GM23248 (cell line): ENCODE data around the gene CTPS2. TPM values are rescaled to one million over a fixed set of nuclear protein-coding genes. Genes with fewer than 3 reads are reported as not detected.

Source experiments
- DNase-seq: peaks from one replicate; pipeline ENCODE4 v3.0.0-alpha.2; 2015
- H2AFZ ChIP-seq: fragments of 200-600 bp; sonication (generic); 2 replicates; pipeline ENCODE4 v1.6.1; 2016; ENCODE audit warnings: antibody characterized with exemption
- H3F3A ChIP-seq: fragments of 200-600 bp; sonication (generic); 2 replicates; pipeline ENCODE4 v1.6.1; 2016; ENCODE audit warnings: mild to moderate bottlenecking, antibody characterized with exemption, mixed run types; ENCODE audit not compliant: insufficient read depth
- H3K27ac ChIP-seq: fragments of 200-600 bp; sonication (generic); 2 replicates; pipeline ENCODE4 v1.5.1; 2016; ENCODE audit warnings: mild to moderate bottlenecking
- H3K27me3 ChIP-seq: fragments of 200-600 bp; sonication (generic); replicated peaks from 2 replicates; pipeline ENCODE4 v1.6.1; 2016; ENCODE audit warnings: mild to moderate bottlenecking; ENCODE audit not compliant: insufficient read depth
- H3K36me3 ChIP-seq: fragments of 200-600 bp; sonication (generic); 2 replicates; pipeline ENCODE4 v1.6.1; 2016; ENCODE audit warnings: low read depth, mild to moderate bottlenecking
- H3K4me1 ChIP-seq: fragments of 200-600 bp; sonication (generic); 2 replicates; pipeline ENCODE4 v1.6.1; 2016; ENCODE audit warnings: mild to moderate bottlenecking; ENCODE audit not compliant: insufficient read depth
- H3K4me2 ChIP-seq: fragments of 200-600 bp; sonication (generic); one replicate; pipeline ENCODE4 v1.6.1; 2016; ENCODE audit warnings: mild to moderate bottlenecking; ENCODE audit not compliant: unreplicated experiment
- H3K4me3 ChIP-seq: fragments of 200-600 bp; sonication (generic); 2 replicates; pipeline ENCODE4 v1.5.1; 2016; ENCODE audit warnings: mild to moderate bottlenecking
- H3K79me2 ChIP-seq: fragments of 200-600 bp; sonication (generic); 2 replicates; pipeline ENCODE4 v1.6.1; 2016; ENCODE audit warnings: mild to moderate bottlenecking; ENCODE audit not compliant: insufficient read depth
- H3K9ac ChIP-seq: fragments of 200-600 bp; sonication (generic); 2 replicates; pipeline ENCODE4 v1.6.1; 2016; ENCODE audit warnings: mild to moderate bottlenecking
- H3K9me2 ChIP-seq: fragments of 200-600 bp; sonication (generic); 2 replicates; pipeline ENCODE4 v1.6.1; 2016; ENCODE audit warnings: mixed run types, mild to moderate bottlenecking, moderate library complexity; ENCODE audit not compliant: insufficient read depth
- H3K9me3 ChIP-seq: fragments of 200-600 bp; sonication (generic); one replicate; pipeline ENCODE4 v1.6.1; 2017; ENCODE audit warnings: low read depth
- H4K20me1 ChIP-seq: fragments of 200-600 bp; sonication (generic); 2 replicates; pipeline ENCODE4 v1.6.0; 2016; ENCODE audit not compliant: insufficient read depth
- EZH2 ChIP-seq: fragments of 200-600 bp; sonication (generic); IDR thresholded peaks from 2 replicates; pipeline ENCODE4 v1.6.1; 2018; ENCODE audit warnings: antibody characterized with exemption, mild to moderate bottlenecking; ENCODE audit not compliant: insufficient read depth, poor library complexity, severe bottlenecking
- EZH2phosphoT487 ChIP-seq: fragments of 200-600 bp; sonication (generic); IDR thresholded peaks from 2 replicates; pipeline ENCODE4 v1.6.1; 2018; ENCODE audit warnings: antibody characterized with exemption, moderate library complexity, mild to moderate bottlenecking, low read depth; ENCODE audit not compliant: insufficient read depth
- WGBS, 2 experiments: methylation state at CpG; one replicate each; pipeline ENCODE4 v1.1.6; 2015 to 2017; ENCODE audit warnings: low lambda C conversion rate in 2 of 2, low coverage in 1 of 2; ENCODE audit errors: missing lambda C conversion rate in 2 of 2; 5-methylcytosine and 5-hydroxymethylcytosine counted together
- in situ Hi-C: fragments of 300-500 bp; cut with MboI; formaldehyde crosslinking; loops from 2 replicates; pipeline ENCODE4 v1.15.0; 2020
- polyA plus RNA-seq: library from polyadenylated mRNA; unstranded; fragments of >200 nt; fragmentation: Nextera tagmentation; extraction: Ambion mirVana; gene quantifications from 2 replicates; pipeline ENCODE4 v1.2.1, GENCODE V29; 2016
- total RNA-seq: library from RNA; depleted of rRNA; stranded (reverse); fragments of >200 nt; shearing (Covaris generic); gene quantifications from 2 replicates; pipeline ENCODE4 v1.2.3, GENCODE V29; 2014

Gene CTPS2
- total and polyA plus RNA-seq, 2 experiments from 2014 or later = 4.4 to 5.8 TPM

DNA sequence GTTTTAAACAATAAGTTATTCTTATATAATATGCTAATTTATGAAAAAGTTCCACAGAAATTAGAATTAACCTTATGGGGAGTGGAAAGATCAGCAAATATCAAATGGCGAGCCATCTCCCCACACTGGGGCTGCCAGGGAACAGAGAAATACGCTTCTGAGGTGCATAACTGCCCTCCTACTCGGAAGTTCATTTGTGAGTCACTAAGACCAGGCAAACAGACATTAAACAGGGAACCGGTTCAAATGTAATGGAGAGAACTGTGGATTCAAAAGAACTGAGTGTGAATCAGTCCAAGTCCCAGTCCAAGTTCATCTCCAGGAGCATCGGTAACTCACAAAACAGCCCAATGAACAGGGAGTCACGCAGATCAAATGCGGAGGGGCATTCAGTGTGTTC lies 73.9 kb downstream of the CTPS2 start:
- DNase-seq = no peak
- H3F3A ChIP-seq = peaks cover 14% of the 10 kb centered on the region

DNA sequence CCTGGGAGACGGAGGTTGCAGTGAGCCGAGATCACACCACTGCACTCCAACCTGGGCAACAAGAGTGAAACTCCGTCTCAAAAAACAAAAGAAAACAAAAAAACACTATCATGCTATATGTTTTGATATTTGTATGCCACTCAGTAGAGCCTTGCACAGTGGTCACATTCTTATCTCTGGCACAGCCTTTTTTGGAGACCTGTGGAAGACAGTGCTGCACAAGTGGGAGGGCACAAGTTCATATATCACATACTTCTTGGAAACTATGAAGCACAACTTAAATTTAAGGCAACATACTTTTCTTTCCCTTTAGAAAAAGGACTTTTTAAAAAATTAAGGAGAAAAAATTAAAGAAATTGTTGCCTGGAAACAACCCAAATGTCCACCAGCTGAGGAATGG lies 76.9 kb downstream of the CTPS2 start:
- 100% methylated on average over 3 of the region's 3 CpGs for WGBS, 2 experiments
- H3K9me2 ChIP-seq = no peaks in the 10 kb centered on the region
- no peaks in the 10 kb centered on the region for H3K36me3 ChIP-seq
- H4K20me1 ChIP-seq = no peaks in the 10 kb centered on the region
- in situ Hi-C loops = no loop called here
- H3K4me3 ChIP-seq = no peak overlapping the region
- peaks cover 10% of the 10 kb centered on the region; the same call in 1 of the 2 replicates for H3K4me1 ChIP-seq
- no peak overlapping the region for H2AFZ ChIP-seq
- H3K79me2 ChIP-seq = no peaks in the 10 kb centered on the region
- no peaks in the 10 kb centered on the region for H3K27me3 ChIP-seq
- DNase-seq = no peak
- no peak overlapping the region for H3K4me2 ChIP-seq
- H3K9me3 ChIP-seq = no peaks in the 10 kb centered on the region
- TF ChIP-seq EZH2phosphoT487 (no peak), EZH2 (no peak)
- no peak overlapping the region for H3K9ac ChIP-seq
- no peaks in the 10 kb centered on the region for H3F3A ChIP-seq
- no peak overlapping the region for H3K27ac ChIP-seq

More for the DNA sequence above, 73.9 kb downstream of the CTPS2 start:
- Histone ChIP-seq H3K4me2 (no peak overlapping the region), H3K9me3 (no peaks in the 10 kb centered on the region), H3K79me2 (no peaks in the 10 kb centered on the region), H3K27ac (no peak overlapping the region), H3K27me3 (no peaks in the 10 kb centered on the region), H3K9me2 (no peaks in the 10 kb centered on the region), H3K4me1 (peaks cover 25% of the 10 kb centered on the region), H3K36me3 (no peaks in the 10 kb centered on the region), H3K4me3 (no peak overlapping the region), H4K20me1 (no peaks in the 10 kb centered on the region), H3K9ac (no peak overlapping the region), H2AFZ (no peak overlapping the region)
- in situ Hi-C loops = no loop called here
- TF ChIP-seq EZH2 (no peak), EZH2phosphoT487 (no peak)
- 95% methylated on average over 7 of the region's 7 CpGs for WGBS, 2 experiments

DNA sequence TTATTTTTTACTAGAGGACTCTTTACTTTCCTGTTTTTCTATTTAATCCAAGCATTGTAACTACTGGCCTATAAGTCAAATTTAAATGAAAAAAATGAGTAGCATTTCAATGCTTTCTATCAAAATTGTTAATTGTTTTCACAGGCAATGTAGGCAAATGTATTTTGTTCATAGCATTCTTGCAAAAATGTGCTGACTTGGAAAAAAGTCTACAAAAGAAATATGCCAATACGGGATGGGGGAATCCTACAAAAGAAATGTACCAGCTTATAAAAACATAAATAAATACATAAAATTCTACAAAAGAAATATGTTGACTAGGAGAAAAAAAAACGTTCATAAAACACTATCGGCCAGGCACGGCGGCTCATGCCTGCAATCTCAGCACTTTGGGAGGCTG lies 77.4 kb downstream of the CTPS2 start:
- H4K20me1 ChIP-seq = no peaks in the 10 kb centered on the region
- H3F3A ChIP-seq = no peaks in the 10 kb centered on the region
- no peak overlapping the region for H3K4me2 ChIP-seq
- H3K79me2 ChIP-seq = no peaks in the 10 kb centered on the region
- no peak overlapping the region for H2AFZ ChIP-seq
- H3K4me3 ChIP-seq = no peak overlapping the region
- no peaks in the 10 kb centered on the region for H3K9me2 ChIP-seq
- no peak overlapping the region for H3K27ac ChIP-seq
- DNase-seq = no peak
- no peaks in the 10 kb centered on the region for H3K27me3 ChIP-seq
- no peaks in the 10 kb centered on the region for H3K36me3 ChIP-seq
- 85 to 87% methylated on average over 5 of the region's 5 CpGs for WGBS, 2 experiments
- in situ Hi-C loops = no loop called here
- no peak for TF ChIP-seq EZH2
- no peak for TF ChIP-seq EZH2phosphoT487
- H3K4me1 ChIP-seq = peaks cover 10% of the 10 kb centered on the region; the same call in 1 of the 2 replicates
- H3K9me3 ChIP-seq = no peaks in the 10 kb centered on the region
- no peak overlapping the region for H3K9ac ChIP-seq

DNA sequence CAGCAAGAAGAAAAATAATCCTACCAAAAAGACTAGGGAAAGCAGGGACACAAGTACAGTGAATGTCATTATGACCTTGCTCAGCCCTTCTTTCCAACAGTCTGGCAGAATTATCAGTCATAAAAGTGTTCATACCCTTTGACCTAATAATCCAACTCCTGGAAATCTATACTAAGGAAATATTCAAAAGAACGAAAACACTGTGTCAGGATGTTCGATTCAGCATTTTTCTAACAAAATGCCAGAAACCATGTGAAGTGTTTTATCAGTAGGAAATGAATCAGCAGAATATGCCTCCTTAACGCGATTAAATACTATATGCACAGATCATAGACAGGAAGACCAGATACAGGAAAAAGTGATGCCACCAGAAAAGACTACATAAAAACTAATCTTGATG lies 78.7 kb downstream of the CTPS2 start:
- H3K36me3 ChIP-seq = no peaks in the 10 kb centered on the region
- H3K4me3 ChIP-seq = no peak overlapping the region
- H3K79me2 ChIP-seq = no peaks in the 10 kb centered on the region
- H3K27me3 ChIP-seq = no peaks in the 10 kb centered on the region
- peaks cover 10% of the 10 kb centered on the region for H3K4me1 ChIP-seq
- peak overlapping the region; percentile 53 for H3K4me2 ChIP-seq
- H3K9me3 ChIP-seq = no peaks in the 10 kb centered on the region
- peak overlapping the region; percentile 41 for H3K27ac ChIP-seq
- in situ Hi-C loops = no loop called here
- WGBS, 2 experiments = 14 to 21% methylated on average over 4 of the region's 4 CpGs
- H4K20me1 ChIP-seq = no peaks in the 10 kb centered on the region
- TF ChIP-seq EZH2phosphoT487 (no peak), EZH2 (no peak)
- H2AFZ ChIP-seq = no peak overlapping the region
- peak; percentile 26 for DNase-seq
- H3K9ac ChIP-seq = peak overlapping the region; percentile 44
- H3F3A ChIP-seq = no peaks in the 10 kb centered on the region
- no peaks in the 10 kb centered on the region for H3K9me2 ChIP-seq

DNA sequence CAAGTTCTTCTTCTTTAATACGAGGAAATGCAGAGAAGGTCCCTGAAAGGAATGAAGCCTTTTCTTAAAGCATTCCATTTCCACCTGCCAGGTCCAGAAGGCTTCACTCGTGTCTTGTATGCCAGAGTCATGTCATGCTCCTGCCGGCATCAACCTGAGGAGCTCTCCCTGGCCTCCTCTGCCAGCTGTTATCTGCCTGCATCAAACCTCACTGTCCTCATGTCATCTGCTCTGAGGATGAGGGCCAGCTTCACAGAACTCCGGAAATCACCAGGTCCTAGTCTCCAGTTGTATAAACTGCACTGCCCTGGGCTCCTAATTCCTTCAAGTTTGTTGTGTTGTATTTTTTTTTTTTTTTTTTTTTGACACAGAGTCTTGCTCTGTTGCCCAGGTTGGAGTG lies 82.6 kb downstream of the CTPS2 start:
- H3K9me2 ChIP-seq = no peaks in the 10 kb centered on the region
- peaks cover 10% of the 10 kb centered on the region for H3K4me1 ChIP-seq
- no peaks in the 10 kb centered on the region for H3F3A ChIP-seq
- no peak overlapping the region for H3K4me3 ChIP-seq
- WGBS, 2 experiments = 99 to 100% methylated on average over 3 to 4 of the region's 4 CpGs
- H3K79me2 ChIP-seq = no peaks in the 10 kb centered on the region
- DNase-seq = no peak
- TF ChIP-seq EZH2 (no peak), EZH2phosphoT487 (no peak)
- H3K36me3 ChIP-seq = no peaks in the 10 kb centered on the region
- no peak overlapping the region for H3K27ac ChIP-seq
- H4K20me1 ChIP-seq = no peaks in the 10 kb centered on the region
- H3K9me3 ChIP-seq = no peaks in the 10 kb centered on the region
- H2AFZ ChIP-seq = no peak overlapping the region
- no peaks in the 10 kb centered on the region for H3K27me3 ChIP-seq
- H3K4me2 ChIP-seq = no peak overlapping the region
- no peak overlapping the region for H3K9ac ChIP-seq
- in situ Hi-C loops = no loop called here
